Endothelial cell of umbilical vein (primary cell): ENCODE results near the gene TSR1. TPM values are rescaled to one million over a fixed set of nuclear protein-coding genes. Genes with fewer than 3 reads are reported as not detected.

Source experiments
- BruUV-seq: library from RNA; stranded (reverse); fragments of 400-500 nt; replicated peaks from 2 replicates; lab custom pipeline; 2021; lab: Mats Ljungman, UMichigan
- CTCF ChIA-PET: fragments of 300-600, 350-600 bp; sonication (Branson Sonifier 250); formaldehyde crosslinking; loops from one replicate; lab custom pipeline; 2021; ENCODE audit warnings: antibody characterized with exemption, inconsistent platforms; lab: Charles Lee
- POLR2A ChIA-PET: fragments of 300-600, 350-600 bp; sonication (Branson Sonifier 250); formaldehyde crosslinking; loops from one replicate; lab custom pipeline; 2021; ENCODE audit warnings: antibody characterized with exemption, inconsistent platforms; lab: Charles Lee
- DNase-seq: peaks from one replicate; pipeline ENCODE4 v3.0.0-alpha.2; 2011; ENCODE audit warnings: low read depth, low spot score
- FAIRE-seq: peaks from 2 replicates; lab custom pipeline; 2011; peaks lifted over from hg19 to GRCh38; lab: Jason Lieb, UNC
- H2AFZ ChIP-seq: 2 replicates; pipeline ENCODE4 v1.6.0; 2012; ENCODE audit warnings: low read depth, low read length, control low read depth, inconsistent platforms
- H3K27ac ChIP-seq: 2 replicates; pipeline ENCODE4 v1.5.1; 2011; ENCODE audit warnings: low read depth, mild to moderate bottlenecking, control low read depth, low read length, moderate library complexity; ENCODE audit not compliant: insufficient read depth
- H3K27me3 ChIP-seq, 2 experiments: 2 replicates each; pipeline versions ENCODE4 v1.6.0 to v1.6.1; 2011; ENCODE audit warnings: low read length in 2 of 2, mixed read lengths in 1 of 2; ENCODE audit not compliant: control insufficient read depth in 2 of 2, insufficient read depth in 2 of 2
- H3K36me3 ChIP-seq, 2 experiments: 2 replicates in 1 of 2; 3 replicates in 1 of 2; pipeline ENCODE4 v1.5.1; 2011; ENCODE audit warnings: low read length in 2 of 2, mild to moderate bottlenecking in 1 of 2, moderate library complexity in 1 of 2; ENCODE audit not compliant: control insufficient read depth in 2 of 2, insufficient read depth in 2 of 2; ENCODE audit errors: extremely low read depth in 1 of 2
- H3K4me1 ChIP-seq: 3 replicates; pipeline ENCODE4 v1.5.1; 2011; ENCODE audit warnings: mild to moderate bottlenecking, low read length; ENCODE audit not compliant: control insufficient read depth, insufficient read depth; ENCODE audit errors: extremely low read depth
- H3K4me2 ChIP-seq: 2 replicates; pipeline ENCODE4 v1.6.1; 2011; ENCODE audit warnings: low read length, control low read depth, mixed read lengths; ENCODE audit not compliant: insufficient read depth
- H3K4me3 ChIP-seq, 3 experiments: fragments of 200-600 bp in 1 of 3; sonication (generic), shearing (Covaris generic) in 1 of 3; replicated peaks in 1 of 3; 2 replicates each; pipeline ENCODE4 v1.5.1; 2011 to 2016; ENCODE audit warnings: control low read depth in 3 of 3, low read length in 3 of 3, mild to moderate bottlenecking in 2 of 3, inconsistent platforms in 1 of 3, low read depth in 1 of 3, moderate library complexity in 1 of 3; ENCODE audit not compliant: insufficient read depth in 1 of 3
- H3K79me2 ChIP-seq: 2 replicates; pipeline ENCODE4 v1.6.0; 2012; ENCODE audit warnings: low read length, inconsistent platforms; ENCODE audit not compliant: control insufficient read depth, insufficient read depth
- H3K9ac ChIP-seq: replicated peaks from 2 replicates; pipeline ENCODE3; 2011; ENCODE audit warnings: low read length, control low read depth; ENCODE audit not compliant: insufficient read depth; ENCODE audit errors: extremely low read depth
- H3K9me1 ChIP-seq: replicated peaks from 3 replicates; pipeline ENCODE4 v1.6.0; 2011; ENCODE audit warnings: mild to moderate bottlenecking, low read length; ENCODE audit not compliant: control insufficient read depth, insufficient read depth; ENCODE audit errors: extremely low read depth
- H3K9me3 ChIP-seq: replicated peaks from 2 replicates; pipeline ENCODE4 v1.5.1; 2012; ENCODE audit warnings: low read length, inconsistent platforms; ENCODE audit not compliant: control insufficient read depth, insufficient read depth
- H4K20me1 ChIP-seq: replicated peaks from 2 replicates; pipeline ENCODE3; 2011; ENCODE audit warnings: mild to moderate bottlenecking, low read length; ENCODE audit not compliant: control insufficient read depth, insufficient read depth; ENCODE audit errors: extremely low read depth
- EZH2 ChIP-seq: IDR thresholded peaks from 2 replicates; pipeline ENCODE4 v1.6.1; 2012; ENCODE audit warnings: borderline replicate concordance, low read depth, mild to moderate bottlenecking, moderate library complexity, low read length, inconsistent platforms; ENCODE audit not compliant: severe bottlenecking
- FOS ChIP-seq: IDR thresholded peaks from 2 replicates; pipeline ENCODE4 v1.6.1; 2011; ENCODE audit warnings: mild to moderate bottlenecking, low read length, moderate library complexity, borderline replicate concordance; ENCODE audit not compliant: insufficient read depth
- GATA2 ChIP-seq: IDR thresholded peaks from 2 replicates; pipeline ENCODE4 v1.7.0; 2011; ENCODE audit warnings: low read depth, mild to moderate bottlenecking, moderate library complexity, mixed read lengths, low read length; ENCODE audit not compliant: insufficient read length, insufficient read depth
- JUN ChIP-seq: IDR thresholded peaks from 2 replicates; pipeline ENCODE4 v1.6.1; 2011; ENCODE audit warnings: borderline replicate concordance, low read depth; ENCODE audit not compliant: insufficient read length, insufficient read depth
- MAX ChIP-seq: IDR thresholded peaks from 2 replicates; pipeline ENCODE4 v1.6.1; 2011; ENCODE audit not compliant: insufficient read depth, insufficient read length
- MYC ChIP-seq: IDR thresholded peaks from one replicate; pipeline ENCODE4 v1.6.1; 2011; ENCODE audit warnings: mild to moderate bottlenecking, low read depth, low read length
- POLR2A ChIP-seq: IDR thresholded peaks from 2 replicates; pipeline ENCODE4 v1.6.1; 2012; ENCODE audit warnings: low read depth, mild to moderate bottlenecking, control low read depth, low read length
- POLR2AphosphoS5 ChIP-seq: IDR thresholded peaks from 2 replicates; pipeline ENCODE4 v1.6.1; 2012; ENCODE audit warnings: low read depth, mild to moderate bottlenecking, control low read depth, low read length, moderate library complexity; ENCODE audit not compliant: insufficient read depth
- dilution Hi-C: fragments of 300-500 bp; cut with MboI; formaldehyde crosslinking; loops from one replicate; pipeline ENCODE4 v1.15.0; 2019; ENCODE audit warnings: low sequenced_read_pairs; ENCODE audit not compliant: extremely low pct_ligation_motif_present
- intact Hi-C: fragments of 100-400 bp; cut with micrococcal nuclease; formaldehyde crosslinking; loops from one replicate; pipeline ENCODE4 v1.10.0; 2022
- polyA plus RNA-seq, 4 experiments: library from polyadenylated mRNA; depleted of rRNA in 3 of 4; stranded (reverse) in 3 of 4; unstranded in 1 of 4; fragments of >200 nt; gene quantifications; 2 replicates each; pipeline versions ENCODE4 v1.2.1 to v1.2.3, GENCODE V29; 2011 to 2012; ENCODE audit warnings: missing spikeins in 1 of 4
- total RNA-seq: library from RNA; stranded (reverse); gene quantifications from 2 replicates; pipeline ENCODE4 v1.2.3, GENCODE V29; 2021
- TF ChIP-seq, protein P1 (sequence below), 2 donors: IDR thresholded peaks; 1 replicate in 1 of 2; 2 replicates in 1 of 2; pipeline ENCODE4 v1.5.1; 2011; ENCODE audit warnings: low read length in 2 of 2, mild to moderate bottlenecking in 2 of 2, moderate library complexity in 2 of 2, control low read depth in 1 of 2, inconsistent platforms in 1 of 2, low read depth in 1 of 2; ENCODE audit not compliant: insufficient read depth in 1 of 2; ENCODE audit errors: extremely low read depth in 1 of 2

Gene TSR1
- total and polyA plus RNA-seq, 2 donors (not counting 3 experiments of a cell fraction or from before 2014, with no cell fraction given) = 6.2 to 39.9 TPM

GRCh38 chr17:2299756-2300155 is 36.5 kb downstream of the TSR1 start:
- dilution Hi-C loops = no loop called here
- peaks cover 40% of the 10 kb centered on the region for H3K79me2 ChIP-seq

More at GRCh38 chr17:2299756-2300155, 36.5 kb downstream of the TSR1 start:
- no peak overlapping the region for H3K27ac ChIP-seq
- TF ChIP-seq, protein P1, sequence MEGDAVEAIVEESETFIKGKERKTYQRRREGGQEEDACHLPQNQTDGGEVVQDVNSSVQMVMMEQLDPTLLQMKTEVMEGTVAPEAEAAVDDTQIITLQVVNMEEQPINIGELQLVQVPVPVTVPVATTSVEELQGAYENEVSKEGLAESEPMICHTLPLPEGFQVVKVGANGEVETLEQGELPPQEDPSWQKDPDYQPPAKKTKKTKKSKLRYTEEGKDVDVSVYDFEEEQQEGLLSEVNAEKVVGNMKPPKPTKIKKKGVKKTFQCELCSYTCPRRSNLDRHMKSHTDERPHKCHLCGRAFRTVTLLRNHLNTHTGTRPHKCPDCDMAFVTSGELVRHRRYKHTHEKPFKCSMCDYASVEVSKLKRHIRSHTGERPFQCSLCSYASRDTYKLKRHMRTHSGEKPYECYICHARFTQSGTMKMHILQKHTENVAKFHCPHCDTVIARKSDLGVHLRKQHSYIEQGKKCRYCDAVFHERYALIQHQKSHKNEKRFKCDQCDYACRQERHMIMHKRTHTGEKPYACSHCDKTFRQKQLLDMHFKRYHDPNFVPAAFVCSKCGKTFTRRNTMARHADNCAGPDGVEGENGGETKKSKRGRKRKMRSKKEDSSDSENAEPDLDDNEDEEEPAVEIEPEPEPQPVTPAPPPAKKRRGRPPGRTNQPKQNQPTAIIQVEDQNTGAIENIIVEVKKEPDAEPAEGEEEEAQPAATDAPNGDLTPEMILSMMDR (IDR thresholded peaks at IDR 0.05; ENCODE audit: extremely low read depth in 1 of 2, insufficient read depth in 1 of 2, low read depth in 1 of 2, low read length in 2 of 2) = no peak
- TF ChIP-seq POLR2AphosphoS5 = no peak
- no peak for TF ChIP-seq POLR2A
- TF ChIP-seq GATA2 = no peak
- no peak for TF ChIP-seq MAX
- TF ChIP-seq EZH2 = no peak
- TF ChIP-seq FOS = no peak
- TF ChIP-seq MYC = no peak
- no peak for TF ChIP-seq JUN
- ChIA-PET POLR2A (no interaction called here), CTCF (no interaction called here)
- no peak for DNase-seq
- peaks cover 5 to 16% of the 10 kb centered on the region in 2 experiments for H3K36me3 ChIP-seq
- no peak for FAIRE-seq
- H4K20me1 ChIP-seq = no peaks in the 10 kb centered on the region
- H3K4me3 ChIP-seq = no peak overlapping the region
- H3K9me3 ChIP-seq = no peaks in the 10 kb centered on the region
- BruUV-seq = no TSS peak
- no peak overlapping the region for H3K9ac ChIP-seq
- no peaks in the 10 kb centered on the region for H3K9me1 ChIP-seq
- peaks cover 7% of the 10 kb centered on the region for H3K4me1 ChIP-seq
- H3K27me3 ChIP-seq = no peaks in the 10 kb centered on the region
- H2AFZ ChIP-seq = no peak overlapping the region
- intact Hi-C loops = no loop called here
- H3K4me2 ChIP-seq = no peak overlapping the region
